Trophoblast cell (in vitro differentiated cells and primary cell): ENCODE data around the gene CPTP.

Experiments used
- DNase-seq, 2 donors: peaks; one replicate each; pipeline ENCODE4 v3.0.0-alpha.2; 2016
- H2AFZ ChIP-seq: 2 replicates; pipeline ENCODE4 v1.6.1; 2013; ENCODE audit warnings: low read length, moderate library complexity, mild to moderate bottlenecking; ENCODE audit not compliant: insufficient read depth, poor library complexity
- H2AK5ac ChIP-seq: 2 replicates; pipeline ENCODE4 v1.6.1; 2013; ENCODE audit warnings: mild to moderate bottlenecking, low read length
- H2BK120ac ChIP-seq: 2 replicates; pipeline ENCODE4 v1.6.1; 2013; ENCODE audit warnings: low read length, mild to moderate bottlenecking, moderate library complexity; ENCODE audit not compliant: insufficient read depth, poor library complexity
- H2BK12ac ChIP-seq: 2 replicates; pipeline ENCODE4 v1.6.1; 2013; ENCODE audit warnings: mild to moderate bottlenecking, low read length, moderate library complexity
- H2BK5ac ChIP-seq: 2 replicates; pipeline ENCODE4 v1.6.1; 2013; ENCODE audit warnings: low read length, low read depth, moderate library complexity, mild to moderate bottlenecking; ENCODE audit not compliant: poor library complexity
- H3K14ac ChIP-seq: 2 replicates; pipeline ENCODE4 v1.6.1; 2013; ENCODE audit warnings: mild to moderate bottlenecking, low read length
- H3K18ac ChIP-seq: 2 replicates; pipeline ENCODE4 v1.6.1; 2013; ENCODE audit warnings: mild to moderate bottlenecking, low read length
- H3K23ac ChIP-seq: 2 replicates; pipeline ENCODE4 v1.6.1; 2013; ENCODE audit warnings: low read length
- H3K27ac ChIP-seq: 2 replicates; pipeline ENCODE4 v1.5.1; 2013; ENCODE audit warnings: low read depth, mild to moderate bottlenecking, inconsistent platforms, low read length, moderate library complexity
- H3K27me3 ChIP-seq: 2 replicates; pipeline ENCODE4 v1.6.1; 2013; ENCODE audit warnings: inconsistent platforms, mild to moderate bottlenecking, low read length, moderate library complexity; ENCODE audit not compliant: insufficient read depth
- H3K36me3 ChIP-seq, 2 experiments: 1 replicate in 1 of 2; 2 replicates in 1 of 2; pipeline ENCODE4 v1.6.1; 2013; ENCODE audit warnings: low read length in 2 of 2, mild to moderate bottlenecking in 2 of 2, moderate library complexity in 1 of 2; ENCODE audit not compliant: insufficient read depth in 2 of 2, control insufficient read depth in 1 of 2
- H3K4ac ChIP-seq: 2 replicates; pipeline ENCODE4 v1.6.1; 2013; ENCODE audit warnings: low read depth, mild to moderate bottlenecking, low read length, moderate library complexity
- H3K4me1 ChIP-seq, 2 experiments: 1 replicate in 1 of 2; 2 replicates in 1 of 2; pipeline ENCODE4 v1.6.1; 2013; ENCODE audit warnings: low read length in 2 of 2, mild to moderate bottlenecking in 2 of 2, moderate library complexity in 1 of 2; ENCODE audit not compliant: insufficient read depth in 2 of 2, control insufficient read depth in 1 of 2
- H3K4me2 ChIP-seq: 2 replicates; pipeline ENCODE4 v1.6.1; 2013; ENCODE audit warnings: inconsistent platforms, mild to moderate bottlenecking, low read length, moderate library complexity
- H3K4me3 ChIP-seq: 2 replicates; pipeline ENCODE4 v1.5.1; 2013; ENCODE audit warnings: mild to moderate bottlenecking, low read depth, low read length, inconsistent platforms
- H3K79me1 ChIP-seq: one replicate; pipeline ENCODE4 v1.6.1; 2013; ENCODE audit warnings: low read length
- H3K79me2 ChIP-seq: 2 replicates; pipeline ENCODE4 v1.6.1; 2013; ENCODE audit warnings: low read length, mild to moderate bottlenecking; ENCODE audit not compliant: control insufficient read depth, insufficient read depth, poor library complexity
- H3K9ac ChIP-seq: 2 replicates; pipeline ENCODE4 v1.6.1; 2013; ENCODE audit warnings: mild to moderate bottlenecking, low read length
- H3K9me3 ChIP-seq: 2 replicates; pipeline ENCODE4 v1.6.1; 2013; ENCODE audit warnings: low read depth, mild to moderate bottlenecking, control low read depth, inconsistent platforms, low read length; ENCODE audit not compliant: insufficient read depth
- H4K12ac ChIP-seq: 2 replicates; pipeline ENCODE4 v1.6.1; 2013; ENCODE audit warnings: low read depth, mild to moderate bottlenecking, low read length, moderate library complexity
- H4K8ac ChIP-seq: 2 replicates; pipeline ENCODE4 v1.6.1; 2013; ENCODE audit warnings: low read depth, mild to moderate bottlenecking, low read length, moderate library complexity
- H4K91ac ChIP-seq: one replicate; pipeline ENCODE4 v1.6.1; 2013; ENCODE audit warnings: low read depth, mild to moderate bottlenecking, low read length, moderate library complexity
- WGBS: extraction: QIAGEN DNeasy Blood & Tissue Kit; methylation state at CpG from one replicate; pipeline ENCODE4 v1.1.7; 2013; ENCODE audit warnings: missing lambda C conversion rate; ENCODE audit not compliant: insufficient read length, insufficient coverage; ENCODE audit errors: extremely low coverage; 5-methylcytosine and 5-hydroxymethylcytosine counted together

The CPTP gene

DNA sequence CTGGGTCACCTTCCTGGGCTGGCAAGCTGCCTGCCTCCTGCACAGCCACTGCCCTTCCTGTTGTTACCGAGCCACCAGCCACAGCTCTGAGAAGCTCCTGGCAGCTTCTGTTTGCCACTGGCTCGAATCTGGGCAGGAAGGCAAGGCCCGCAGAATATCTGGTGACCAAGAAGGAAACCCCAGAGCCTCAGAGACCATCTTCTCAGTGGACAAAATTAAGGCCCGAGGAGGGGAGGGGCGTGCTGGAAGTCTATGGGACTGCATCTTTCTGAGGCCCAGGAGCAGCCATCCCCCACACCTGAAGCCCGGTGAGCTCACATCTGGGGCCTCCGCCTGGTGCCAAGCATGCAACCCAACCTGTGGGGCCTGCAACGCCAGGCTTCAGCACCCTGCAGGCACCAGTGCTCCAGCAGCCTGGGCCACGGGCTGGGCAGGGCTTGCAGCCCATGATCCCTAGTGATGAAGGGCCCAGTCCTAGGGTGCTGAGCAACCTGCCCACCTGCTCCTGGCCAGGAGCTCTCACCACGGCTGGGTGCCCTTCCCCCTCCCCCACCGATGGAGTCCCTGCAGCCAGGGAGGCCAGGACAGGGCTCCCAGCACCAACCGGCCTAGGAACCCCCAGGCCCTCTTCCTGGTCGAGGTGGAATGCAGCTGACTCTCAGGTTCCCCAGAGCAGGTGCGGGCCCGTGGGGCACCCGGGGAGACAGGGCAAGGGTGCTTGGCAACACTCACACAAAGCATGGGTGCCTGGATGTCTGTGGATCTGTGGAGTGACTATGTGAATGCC, 879 bp downstream of the CPTP start:
- Histone ChIP-seq H3K14ac (peak overlapping the region; percentile 93), H3K79me1 (peaks cover 9% of the 10 kb centered on the region), H4K91ac (peak overlapping the region; percentile 93), H3K27ac (peak overlapping the region; percentile 26), H3K4me1 (peaks cover 12% of the 10 kb centered on the region in 2 experiments), H3K79me2 (peaks cover 26% of the 10 kb centered on the region), H2BK120ac (peak overlapping the region; percentile 6), H4K12ac (peak overlapping the region; percentile 70), H3K4me2 (peak overlapping the region; percentile 81), H2BK12ac (no peak overlapping the region), H3K4me3 (peak overlapping the region; percentile 89), H3K4ac (peak overlapping the region; percentile 90), H2AFZ (peak overlapping the region; percentile 80), H3K36me3 (peaks cover 29 to 30% of the 10 kb centered on the region in 2 experiments), H3K23ac (no peak overlapping the region), H3K9me3 (peaks cover 12% of the 10 kb centered on the region), H3K27me3 (no peaks in the 10 kb centered on the region), H3K18ac (peak overlapping the region; percentile 25), H2AK5ac (peak overlapping the region; percentile 92), H3K9ac (peak overlapping the region; percentile 93), H2BK5ac (peak overlapping the region; percentile 2), H4K8ac (peak overlapping the region; percentile 91)
- DNase-seq: peak in 1 of 2 donors; percentile 44
- no CpG with 5 or more reads among the region's 16 CpGs for WGBS

DNA sequence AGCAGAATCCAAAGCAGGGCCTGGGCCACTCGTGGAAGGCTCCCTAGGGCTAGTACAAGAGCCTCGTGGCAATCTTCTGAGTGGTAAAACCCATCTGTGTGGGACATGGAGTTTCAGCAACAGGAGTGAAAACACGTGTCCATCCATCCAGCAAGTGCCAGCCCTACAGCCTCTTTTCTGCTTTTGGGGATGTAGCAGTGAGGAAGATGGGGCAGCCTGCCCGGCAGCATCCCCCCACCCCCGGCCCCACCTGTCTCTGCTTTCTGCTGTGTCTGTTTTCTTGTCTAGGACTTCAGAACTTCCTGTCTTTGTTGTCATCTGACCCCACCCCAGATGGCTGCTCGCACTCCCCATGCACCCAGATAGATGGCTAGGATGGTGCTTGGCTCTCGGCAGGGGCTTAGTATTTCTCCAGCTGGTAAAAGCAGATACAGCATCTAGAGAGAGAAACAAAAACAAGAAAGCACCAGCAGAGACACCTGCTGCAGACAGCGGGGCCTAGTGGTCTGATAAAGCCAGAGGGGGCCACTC, 1.5 kb downstream of the CPTP start:
- no peak overlapping the region for H4K91ac ChIP-seq
- H2AK5ac ChIP-seq: no peak overlapping the region
- peak overlapping the region; percentile 25 for H3K18ac ChIP-seq
- no peak overlapping the region for H3K14ac ChIP-seq
- no peak overlapping the region for H3K23ac ChIP-seq
- no peak overlapping the region for H3K4ac ChIP-seq
- no peak overlapping the region for H2BK12ac ChIP-seq
- WGBS: no CpG with 5 or more reads among the region's 8 CpGs
- no peak overlapping the region for H2BK120ac ChIP-seq
- H3K9me3 ChIP-seq: peaks cover 12% of the 10 kb centered on the region
- H3K27ac ChIP-seq: no peak overlapping the region
- no peak overlapping the region for H3K4me2 ChIP-seq
- H3K9ac ChIP-seq: no peak overlapping the region
- peaks cover 9% of the 10 kb centered on the region for H3K79me1 ChIP-seq
- no peak overlapping the region for H2BK5ac ChIP-seq
- H3K4me1 ChIP-seq: peaks cover 12% of the 10 kb centered on the region in 2 experiments
- H3K79me2 ChIP-seq: peaks cover 26% of the 10 kb centered on the region
- no peaks in the 10 kb centered on the region for H3K27me3 ChIP-seq
- H4K12ac ChIP-seq: no peak overlapping the region
- DNase-seq: no peak
- H4K8ac ChIP-seq: no peak overlapping the region
- H3K4me3 ChIP-seq: no peak overlapping the region
- H3K36me3 ChIP-seq: peaks cover 23 to 24% of the 10 kb centered on the region in 2 experiments
- H2AFZ ChIP-seq: no peak overlapping the region

DNA sequence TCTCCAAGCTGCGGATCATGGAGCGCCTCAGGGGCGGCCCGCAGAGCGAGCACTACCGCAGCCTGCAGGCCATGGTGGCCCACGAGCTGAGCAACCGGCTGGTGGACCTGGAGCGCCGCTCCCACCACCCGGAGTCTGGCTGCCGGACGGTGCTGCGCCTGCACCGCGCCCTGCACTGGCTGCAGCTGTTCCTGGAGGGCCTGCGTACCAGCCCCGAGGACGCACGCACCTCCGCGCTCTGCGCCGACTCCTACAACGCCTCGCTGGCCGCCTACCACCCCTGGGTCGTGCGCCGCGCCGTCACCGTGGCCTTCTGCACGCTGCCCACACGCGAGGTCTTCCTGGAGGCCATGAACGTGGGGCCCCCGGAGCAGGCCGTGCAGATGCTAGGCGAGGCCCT, 2.7 kb downstream of the CPTP start:
- no peak overlapping the region for H2AFZ ChIP-seq
- H3K4ac ChIP-seq: no peak overlapping the region
- no peak overlapping the region for H3K23ac ChIP-seq
- H4K8ac ChIP-seq: no peak overlapping the region
- peaks cover 9% of the 10 kb centered on the region for H3K79me1 ChIP-seq
- H2BK5ac ChIP-seq: no peak overlapping the region
- no peak overlapping the region for H3K9ac ChIP-seq
- H3K36me3 ChIP-seq: peaks cover 20% of the 10 kb centered on the region in 2 experiments
- no peak overlapping the region for H2BK12ac ChIP-seq
- no peak for DNase-seq
- H4K12ac ChIP-seq: no peak overlapping the region
- H3K27me3 ChIP-seq: no peaks in the 10 kb centered on the region
- H3K4me3 ChIP-seq: no peak overlapping the region
- H3K9me3 ChIP-seq: peaks cover 13% of the 10 kb centered on the region
- no CpG with 5 or more reads among the region's 40 CpGs for WGBS
- no peak overlapping the region for H3K27ac ChIP-seq
- no peak overlapping the region for H3K14ac ChIP-seq
- H3K4me1 ChIP-seq: peaks cover 12% of the 10 kb centered on the region in 2 experiments
- no peak overlapping the region for H3K18ac ChIP-seq
- H3K79me2 ChIP-seq: peaks cover 23% of the 10 kb centered on the region
- H4K91ac ChIP-seq: no peak overlapping the region
- H3K4me2 ChIP-seq: no peak overlapping the region
- no peak overlapping the region for H2BK120ac ChIP-seq
- no peak overlapping the region for H2AK5ac ChIP-seq

DNA sequence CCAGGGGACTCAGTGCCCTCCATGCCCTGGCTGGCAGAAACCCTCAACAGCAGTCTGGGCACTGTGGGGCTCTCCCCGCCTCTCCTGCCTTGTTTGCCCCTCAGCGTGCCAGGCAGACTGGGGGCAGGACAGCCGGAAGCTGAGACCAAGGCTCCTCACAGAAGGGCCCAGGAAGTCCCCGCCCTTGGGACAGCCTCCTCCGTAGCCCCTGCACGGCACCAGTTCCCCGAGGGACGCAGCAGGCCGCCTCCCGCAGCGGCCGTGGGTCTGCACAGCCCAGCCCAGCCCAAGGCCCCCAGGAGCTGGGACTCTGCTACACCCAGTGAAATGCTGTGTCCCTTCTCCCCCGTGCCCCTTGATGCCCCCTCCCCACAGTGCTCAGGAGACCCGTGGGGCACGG, 3.7 kb downstream of the CPTP start:
- no peak overlapping the region for H2BK12ac ChIP-seq
- H4K12ac ChIP-seq: no peak overlapping the region
- peaks cover 9% of the 10 kb centered on the region for H3K79me1 ChIP-seq
- peaks cover 12% of the 10 kb centered on the region in 2 experiments for H3K4me1 ChIP-seq
- peaks cover 16 to 18% of the 10 kb centered on the region in 2 experiments for H3K36me3 ChIP-seq
- no peaks in the 10 kb centered on the region for H3K27me3 ChIP-seq
- H3K27ac ChIP-seq: no peak overlapping the region
- H3K18ac ChIP-seq: no peak overlapping the region
- peaks cover 17% of the 10 kb centered on the region for H3K79me2 ChIP-seq
- no peak overlapping the region for H2AK5ac ChIP-seq
- H2BK5ac ChIP-seq: no peak overlapping the region
- no peak overlapping the region for H4K8ac ChIP-seq
- no peak for DNase-seq
- H3K4me3 ChIP-seq: no peak overlapping the region
- no peak overlapping the region for H2BK120ac ChIP-seq
- peaks cover 16% of the 10 kb centered on the region for H3K9me3 ChIP-seq
- no peak overlapping the region for H3K9ac ChIP-seq
- no CpG with 5 or more reads among the region's 15 CpGs for WGBS
- no peak overlapping the region for H3K14ac ChIP-seq
- no peak overlapping the region for H4K91ac ChIP-seq
- no peak overlapping the region for H3K23ac ChIP-seq
- no peak overlapping the region for H3K4ac ChIP-seq
- no peak overlapping the region for H2AFZ ChIP-seq
- no peak overlapping the region for H3K4me2 ChIP-seq
